ENCODE measurements around the gene SLC37A3.

GRCh38 chr7:140418653-140419052 lies 20.3 kb upstream of the SLC37A3 start:
- no peak for TF ChIP-seq CTCF (IDR thresholded peaks at IDR 0.05)
- no peak for TF ChIP-seq POLR2A (IDR thresholded peaks at IDR 0.05)

Data from heart left ventricle (tissue), 13 donors.